Retinal pigment epithelial cell (primary cell): ENCODE results near the gene IL13RA1.

Experiments used
- DNase-seq: peaks from one replicate; pipeline ENCODE4 v3.0.0-alpha.2; 2010; ENCODE audit warnings: low read depth
- H3K4me3 ChIP-seq: 2 replicates; pipeline ENCODE4 v1.5.1; 2011; ENCODE audit warnings: mild to moderate bottlenecking, low read length, control low read depth, moderate library complexity
- CTCF ChIP-seq: conservative IDR thresholded peaks from 2 replicates; pipeline ENCODE4 v1.5.1; 2011; ENCODE audit warnings: low read depth, low read length, control low read depth, inconsistent platforms

The IL13RA1 gene

GRCh38 chrX:118726887-118727685 is at the start of gene IL13RA1:
Gene IL13RA1, plus strand, starts transcription at chrX:118727606. Its CDS starts 33 bp downstream, at chrX:118727639.
- peak within 1 kb of the TSS; percentile 56 for H3K4me3 ChIP-seq
- DNase-seq: peak; percentile 43

GRCh38 chrX:118679290-118679689 is 48.1 kb upstream of the IL13RA1 start:
- H3K4me3 ChIP-seq: no peak overlapping the region
- TF ChIP-seq CTCF: no peak
- DNase-seq: no peak

More at GRCh38 chrX:118726887-118727685, at the start of gene IL13RA1:
- no peak for TF ChIP-seq CTCF

GRCh38 chrX:118682258-118683014 is 45.0 kb upstream of the IL13RA1 start:
- no peak for DNase-seq
- no peak overlapping the region for H3K4me3 ChIP-seq
- no peak for TF ChIP-seq CTCF

- no peak for TF ChIP-seq CTCF
- no peak overlapping the region for H3K4me3 ChIP-seq
- no peak for DNase-seq
These were observed 42.0 kb upstream of the IL13RA1 start for GRCh38 chrX:118685393-118685792.

GRCh38 chrX:118688935-118689334 is 38.5 kb upstream of the IL13RA1 start:
- DNase-seq: no peak
- TF ChIP-seq CTCF: no peak
- H3K4me3 ChIP-seq: no peak overlapping the region

GRCh38 chrX:118693843-118694242 is 33.6 kb upstream of the IL13RA1 start:
- no peak for TF ChIP-seq CTCF

GRCh38 chrX:118694638-118695037 is 32.8 kb upstream of the IL13RA1 start:
- DNase-seq: no peak
- no peak for TF ChIP-seq CTCF
- no peak overlapping the region for H3K4me3 ChIP-seq

More at GRCh38 chrX:118693843-118694242, 33.6 kb upstream of the IL13RA1 start:
- DNase-seq: no peak
- no peak overlapping the region for H3K4me3 ChIP-seq
